Cardiac fibroblast (primary cell): ENCODE data around the gene ADAMTS6.
A peak's percentile ranks its signal among the peaks of the same experiment; 100 is the strongest.

Experiments used
- DNase-seq, 2 donors: peaks; one replicate each; pipeline versions ENCODE4 v3.0.0 to v3.0.0-alpha.2; 2010; ENCODE audit warnings: low read depth in 2 of 2
- H3K4me3 ChIP-seq, 2 donors: replicated peaks in 1 of 2; 1 replicate in 1 of 2; 2 replicates in 1 of 2; pipeline ENCODE4 v1.5.1; 2011; ENCODE audit warnings: low read depth in 2 of 2, low read length in 2 of 2, mild to moderate bottlenecking in 2 of 2, moderate library complexity in 1 of 2
- TF ChIP-seq, protein P1 (sequence below): IDR thresholded peaks from one replicate; pipeline ENCODE4 v1.5.1; 2011; ENCODE audit warnings: low read depth, mild to moderate bottlenecking, low read length, inconsistent platforms

Gene ADAMTS6

DNA sequence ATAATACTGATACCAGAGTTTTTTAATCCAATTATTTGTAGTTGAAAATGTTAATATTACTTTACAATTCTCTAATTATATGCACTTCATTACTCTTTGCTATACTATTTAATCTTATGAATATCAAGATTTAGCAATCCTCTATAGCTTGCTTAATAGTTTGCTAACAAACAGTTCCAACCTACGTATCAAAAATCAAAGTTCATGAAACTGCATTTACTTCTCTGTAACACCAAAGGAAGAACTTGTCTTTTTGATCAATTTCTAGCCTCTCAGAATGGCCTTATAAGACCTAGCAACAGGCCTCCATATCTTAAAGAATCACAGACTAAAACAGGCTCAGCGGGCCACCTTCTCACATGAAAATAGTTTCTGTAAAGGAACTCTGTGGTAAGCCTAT lies 68.9 kb downstream of the ADAMTS6 start:
- TF ChIP-seq, protein P1, sequence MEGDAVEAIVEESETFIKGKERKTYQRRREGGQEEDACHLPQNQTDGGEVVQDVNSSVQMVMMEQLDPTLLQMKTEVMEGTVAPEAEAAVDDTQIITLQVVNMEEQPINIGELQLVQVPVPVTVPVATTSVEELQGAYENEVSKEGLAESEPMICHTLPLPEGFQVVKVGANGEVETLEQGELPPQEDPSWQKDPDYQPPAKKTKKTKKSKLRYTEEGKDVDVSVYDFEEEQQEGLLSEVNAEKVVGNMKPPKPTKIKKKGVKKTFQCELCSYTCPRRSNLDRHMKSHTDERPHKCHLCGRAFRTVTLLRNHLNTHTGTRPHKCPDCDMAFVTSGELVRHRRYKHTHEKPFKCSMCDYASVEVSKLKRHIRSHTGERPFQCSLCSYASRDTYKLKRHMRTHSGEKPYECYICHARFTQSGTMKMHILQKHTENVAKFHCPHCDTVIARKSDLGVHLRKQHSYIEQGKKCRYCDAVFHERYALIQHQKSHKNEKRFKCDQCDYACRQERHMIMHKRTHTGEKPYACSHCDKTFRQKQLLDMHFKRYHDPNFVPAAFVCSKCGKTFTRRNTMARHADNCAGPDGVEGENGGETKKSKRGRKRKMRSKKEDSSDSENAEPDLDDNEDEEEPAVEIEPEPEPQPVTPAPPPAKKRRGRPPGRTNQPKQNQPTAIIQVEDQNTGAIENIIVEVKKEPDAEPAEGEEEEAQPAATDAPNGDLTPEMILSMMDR: no peak
- DNase-seq: no peak

DNA sequence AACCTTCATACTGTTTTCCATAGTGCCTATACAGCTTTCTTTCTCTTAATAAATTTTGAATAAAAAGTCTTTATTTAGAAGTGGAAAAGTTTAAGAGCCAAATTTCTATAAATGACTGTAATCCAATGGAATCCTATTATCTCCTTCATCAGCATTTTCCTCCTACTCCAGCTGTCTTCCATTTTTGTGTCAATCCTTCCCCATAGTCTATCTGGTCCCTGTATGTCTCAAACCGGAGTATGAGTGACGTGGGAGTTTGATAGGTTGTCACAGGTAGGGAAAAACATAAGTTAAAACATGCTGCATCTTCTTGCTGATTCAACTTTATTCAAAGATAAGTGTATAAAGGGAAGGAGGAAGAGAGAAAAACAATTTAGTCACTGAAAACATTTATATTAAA lies 70.4 kb downstream of the ADAMTS6 start:
- TF ChIP-seq, protein P1: no peak
- DNase-seq: no peak
- H3K4me3 ChIP-seq: no peak overlapping the region

More for the DNA sequence above, 68.9 kb downstream of the ADAMTS6 start:
- H3K4me3 ChIP-seq: no peak overlapping the region

DNA sequence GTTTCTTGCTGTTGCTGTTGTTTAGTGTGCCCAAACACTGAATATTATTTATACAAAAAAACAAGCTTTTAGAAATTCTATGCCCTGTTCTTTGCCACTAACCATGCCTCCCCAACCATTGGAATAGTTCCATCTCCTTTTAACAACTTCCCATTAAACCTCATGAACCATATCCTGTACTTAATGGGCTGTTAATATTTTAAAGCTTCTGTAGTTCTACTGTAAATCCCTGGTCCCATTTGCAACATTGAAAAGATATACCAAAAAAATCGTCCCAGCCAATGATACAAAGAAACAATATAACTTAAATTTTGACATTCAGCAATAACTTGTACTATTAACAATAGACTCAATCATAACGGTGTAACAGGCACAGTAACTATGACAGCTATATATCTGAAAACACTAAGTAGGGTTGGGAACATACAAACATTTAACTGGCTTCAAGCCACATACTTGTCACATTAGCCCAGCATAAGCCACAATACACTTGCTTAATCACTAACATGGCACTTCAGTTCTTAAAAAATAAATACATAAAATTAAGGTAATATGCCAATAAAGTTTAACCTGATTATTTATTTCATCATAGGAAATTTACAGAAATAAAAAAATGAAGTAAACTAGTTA lies 86.1 kb downstream of the ADAMTS6 start:
- peak; percentile 50 to 75 for DNase-seq
- TF ChIP-seq, protein P1: no peak
- H3K4me3 ChIP-seq: no peak overlapping the region

DNA sequence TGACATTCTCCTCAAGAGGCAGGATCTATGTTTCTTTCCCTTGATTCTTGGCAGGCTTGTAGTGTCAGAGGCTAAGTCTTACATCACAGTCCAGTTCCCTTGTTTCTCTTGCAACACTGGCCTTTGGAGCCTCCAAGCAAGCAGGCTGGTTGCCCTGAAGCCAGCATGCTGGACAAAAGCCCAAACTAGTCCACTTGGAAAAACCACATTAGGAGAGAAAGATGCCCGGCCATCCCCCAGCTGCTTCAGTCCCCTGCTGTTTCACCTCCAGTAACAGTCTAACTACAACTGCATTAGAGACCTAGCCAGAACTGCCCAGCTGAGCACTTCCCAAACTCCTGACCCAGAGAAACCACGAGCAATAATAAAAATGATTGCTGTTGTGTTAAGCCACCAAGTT lies 87.6 kb downstream of the ADAMTS6 start:
- no peak overlapping the region for H3K4me3 ChIP-seq
- DNase-seq: peak; percentile 90 to 98
- TF ChIP-seq, protein P1: no peak

DNA sequence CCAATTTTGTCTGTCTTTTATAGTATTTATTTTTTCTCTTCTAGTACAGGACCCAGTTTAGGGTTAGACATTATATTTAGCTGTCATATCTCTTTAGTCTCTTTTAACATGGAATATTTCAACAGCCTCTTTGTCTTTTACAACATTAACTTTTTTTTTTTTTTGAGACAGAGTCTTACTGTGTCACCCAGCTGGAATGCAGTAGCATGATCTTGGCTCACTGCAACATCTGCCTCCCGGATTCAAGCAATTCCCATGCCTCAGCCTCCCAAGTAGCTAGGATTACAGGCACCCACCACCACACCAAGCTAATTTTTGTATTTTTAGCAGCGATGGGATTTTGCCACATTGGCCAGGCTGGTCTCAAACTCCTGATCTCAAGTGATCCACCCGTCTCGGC lies 90.1 kb downstream of the ADAMTS6 start:
- DNase-seq: peak; percentile 44 to 78
- H3K4me3 ChIP-seq: no peak overlapping the region
- TF ChIP-seq, protein P1: no peak

DNA sequence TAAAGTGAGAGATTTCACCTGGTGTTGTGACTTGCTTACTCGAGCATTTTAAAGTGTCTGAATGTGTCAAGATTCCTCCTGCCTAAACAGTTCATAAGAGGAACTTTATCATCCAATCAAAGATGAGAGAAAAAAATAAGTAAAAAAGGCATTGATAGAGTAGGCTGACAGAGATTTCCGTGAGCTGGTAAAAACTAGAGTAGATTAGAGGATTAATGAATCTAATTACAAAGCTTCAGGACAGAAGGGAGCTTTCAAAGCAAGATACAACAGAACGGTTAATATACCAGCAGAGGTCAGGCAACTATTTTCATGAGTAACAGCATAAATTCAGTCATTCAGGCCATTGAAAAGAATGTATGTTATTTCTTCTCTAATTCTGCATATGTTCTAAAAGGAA lies 91.5 kb downstream of the ADAMTS6 start:
- DNase-seq: no peak
- no peak overlapping the region for H3K4me3 ChIP-seq
- TF ChIP-seq, protein P1: no peak

DNA sequence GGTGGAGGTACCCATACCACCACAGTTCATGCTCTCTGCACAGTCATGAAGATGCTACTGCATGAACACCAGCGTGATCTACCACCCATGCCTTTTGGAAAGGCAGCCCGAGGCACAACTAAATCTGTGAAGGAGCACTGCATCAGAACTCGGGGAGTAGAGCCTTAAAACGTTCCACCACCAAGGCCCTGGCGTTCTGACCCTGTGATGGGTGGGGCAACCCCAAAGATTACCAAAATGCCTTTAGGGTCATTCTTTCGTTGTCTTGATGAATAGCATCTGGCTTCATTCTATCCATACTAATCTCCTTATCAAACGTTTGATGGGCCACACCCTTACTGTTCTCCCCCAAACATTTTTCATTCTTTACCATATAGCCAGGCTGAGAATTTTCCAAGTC lies 97.9 kb downstream of the ADAMTS6 start:
- DNase-seq: no peak
- TF ChIP-seq, protein P1: no peak
- no peak overlapping the region for H3K4me3 ChIP-seq
